ENCODE data around the gene CNPY4. TPM values are rescaled to one million over a fixed set of nuclear protein-coding genes. Genes with fewer than 3 reads are reported as not detected.
"Not testable (repeated sequence)": the region's sequence is repeated elsewhere in the genome, so short reads cannot be mapped to it uniquely, and the experiment has no call there.

CNPY4 gene
- polyA plus RNA-seq, 3 donors, result 4.1 to 16.4 (median 12.1) TPM

DNA sequence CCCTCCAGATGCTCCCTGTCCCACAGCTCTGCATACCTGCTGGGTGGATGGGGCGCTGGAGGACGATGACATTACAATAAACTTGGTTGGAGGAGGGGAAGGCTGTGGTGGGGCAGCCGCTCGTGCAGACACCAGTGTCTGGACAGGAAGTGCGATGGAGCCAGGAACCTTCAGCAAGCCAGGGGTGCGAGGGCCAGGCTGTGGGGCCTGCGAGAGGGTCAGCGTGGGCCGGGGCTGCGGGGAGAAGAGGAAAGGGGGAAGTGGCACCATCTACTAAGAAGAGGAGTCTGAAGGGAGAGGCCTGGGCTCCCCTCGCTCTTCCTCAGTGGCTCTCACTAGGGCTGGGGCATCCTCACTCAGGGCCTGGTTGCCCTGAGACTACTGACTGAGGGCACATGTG, 11.5 kb upstream of the CNPY4 start:
- no peak overlapping the region for H3K27ac ChIP-seq (ENCODE audit: low read depth, low read length)
- WGBS, 3 donors, result 69 to 82% (median 81%) methylated on average over 11 of the region's 11 CpGs

DNA sequence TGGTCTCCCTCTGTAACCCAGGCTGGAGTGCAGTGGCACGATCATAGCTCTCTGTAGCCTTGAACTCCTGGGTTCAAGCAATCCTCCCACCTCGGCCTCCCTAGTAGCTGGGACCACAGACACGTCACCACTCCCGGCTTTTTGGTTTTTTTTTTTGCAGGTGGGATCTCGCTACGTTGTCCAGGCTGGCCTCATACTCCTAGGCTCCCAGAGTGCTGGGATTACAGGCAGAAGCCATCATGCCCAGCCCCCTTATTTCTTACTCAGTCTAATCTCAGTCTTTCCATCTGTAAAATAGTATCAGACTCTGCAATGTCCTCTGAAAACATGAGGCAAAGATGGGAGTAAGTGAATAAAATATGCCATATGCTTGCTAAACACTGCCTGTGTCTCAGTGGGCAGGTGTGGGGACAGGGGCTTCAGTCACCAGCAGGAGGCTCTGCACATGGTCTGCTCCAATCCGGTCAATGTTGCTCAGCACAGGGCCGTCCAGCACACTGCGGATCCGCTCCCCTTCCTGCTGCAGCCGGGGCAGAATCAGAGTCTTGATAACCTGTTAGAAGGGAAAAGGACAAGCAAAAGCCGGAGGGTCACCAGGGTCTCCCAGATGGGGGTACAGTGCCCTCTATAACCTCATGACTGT, 9.8 kb upstream of the CNPY4 start:
- H3K27ac ChIP-seq (ENCODE audit: low read depth, low read length), result no peak overlapping the region
- WGBS, 3 donors, result 83 to 92% (median 89%) methylated on average over 12 of the region's 12 CpGs

DNA sequence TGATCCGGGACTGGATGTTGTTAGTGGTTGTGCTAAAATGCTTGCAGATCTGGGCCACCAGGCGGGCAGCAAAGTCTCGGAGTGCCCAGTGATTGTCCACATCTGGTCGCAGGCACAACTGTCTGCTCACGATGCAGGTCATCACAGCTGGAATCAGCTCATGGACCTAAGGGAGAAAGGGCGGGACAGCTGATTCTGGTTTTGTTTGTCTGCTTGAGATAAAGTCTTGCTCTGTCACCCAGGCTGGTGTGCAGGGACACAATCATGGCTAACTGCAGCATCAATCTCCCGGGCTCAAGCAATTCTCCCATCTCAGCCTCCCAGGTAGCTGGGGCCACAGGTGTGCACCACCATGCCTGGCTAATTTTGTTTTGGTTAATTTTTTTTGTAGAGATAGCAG, 8.3 kb upstream of the CNPY4 start:
- 91 to 94% (median 94%) methylated on average over 7 of the region's 7 CpGs for WGBS, 3 donors

DNA sequence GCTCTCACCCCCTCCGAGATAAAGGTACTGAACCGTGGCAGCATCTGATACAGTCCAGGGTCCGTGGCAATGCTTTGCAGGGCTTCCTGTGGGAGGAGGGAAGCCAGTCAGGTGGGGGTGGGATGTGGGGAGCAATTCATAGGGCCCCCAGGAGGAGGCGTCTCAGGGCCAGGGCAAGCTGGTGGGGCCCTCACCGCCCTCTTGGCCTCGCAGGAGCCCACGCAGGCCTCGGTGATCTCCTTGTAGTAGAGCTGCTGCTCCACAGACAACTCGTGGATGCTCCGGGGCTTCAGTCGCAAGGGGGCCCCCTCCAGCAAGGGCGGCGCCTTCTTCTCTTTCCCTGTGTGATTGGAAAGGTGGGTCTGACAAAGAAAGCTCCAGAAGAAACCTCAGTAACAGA, 7.5 kb upstream of the CNPY4 start:
- WGBS, 3 donors, result 79 to 92% (median 84%) methylated on average over 12 to 13 of the region's 13 CpGs
- no peak overlapping the region for H3K27ac ChIP-seq (ENCODE audit: low read depth, low read length)

More for the DNA sequence above, 8.3 kb upstream of the CNPY4 start:
- no peak overlapping the region for H3K27ac ChIP-seq (ENCODE audit: low read depth, low read length)

DNA sequence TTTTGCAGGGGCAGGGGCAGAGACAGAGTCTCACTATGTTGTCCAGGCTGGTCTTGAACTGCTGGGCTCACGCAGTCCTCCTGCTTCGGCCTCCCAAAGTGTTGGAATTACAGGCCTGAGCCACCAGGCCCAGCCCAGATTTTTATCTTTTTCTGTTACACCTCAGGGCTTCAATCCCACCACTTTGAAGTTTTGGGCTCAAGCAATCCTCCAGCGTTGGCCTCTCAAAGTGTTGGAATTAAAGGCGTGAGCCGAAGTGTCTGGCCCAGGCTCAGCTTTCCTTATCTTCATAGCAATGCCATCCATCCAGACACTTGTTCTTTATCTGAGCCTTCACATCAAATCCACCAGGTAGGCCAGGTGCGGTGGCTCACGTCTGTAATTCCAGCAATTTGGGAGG, 4.4 kb upstream of the CNPY4 start:
- 86 to 95% (median 93%) methylated on average over 7 of the region's 7 CpGs for WGBS, 3 donors
- no peak overlapping the region for H3K27ac ChIP-seq (ENCODE audit: low read depth, low read length)

DNA sequence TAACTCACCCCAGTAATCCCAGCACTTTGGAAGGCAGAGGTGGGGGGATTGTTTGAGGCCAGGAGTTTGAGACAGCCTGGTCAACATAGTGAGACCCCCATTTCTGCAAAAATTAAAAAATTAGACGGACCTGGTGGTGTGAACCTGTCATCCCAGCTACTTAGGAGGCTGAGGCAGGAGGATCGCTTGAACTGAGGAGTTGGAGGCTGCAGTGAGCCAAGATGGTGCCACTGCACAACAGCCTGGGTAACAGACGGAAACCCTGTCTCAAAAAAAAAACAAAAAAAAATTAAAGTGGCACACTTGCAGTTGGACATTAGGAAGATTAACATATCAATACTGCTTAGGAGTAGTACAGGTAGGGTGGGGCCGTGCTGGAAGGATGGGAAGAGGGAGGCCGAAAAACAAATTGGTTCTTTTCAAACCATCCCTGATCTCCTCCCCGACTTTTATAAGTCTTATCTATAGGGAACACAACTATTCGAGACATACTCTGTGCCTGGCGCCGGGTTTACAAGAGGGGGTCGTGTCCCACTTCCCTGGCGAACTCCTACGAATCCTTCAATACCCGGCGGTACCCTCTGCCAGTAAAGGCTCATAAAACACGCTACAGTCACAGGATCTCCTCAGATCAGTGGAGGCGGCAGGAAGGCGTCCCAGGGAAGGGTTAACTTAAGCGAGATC, 904 bp upstream of the CNPY4 start:
- WGBS, 3 donors, result 19 to 21% (median 20%) methylated on average over 18 of the region's 18 CpGs

DNA sequence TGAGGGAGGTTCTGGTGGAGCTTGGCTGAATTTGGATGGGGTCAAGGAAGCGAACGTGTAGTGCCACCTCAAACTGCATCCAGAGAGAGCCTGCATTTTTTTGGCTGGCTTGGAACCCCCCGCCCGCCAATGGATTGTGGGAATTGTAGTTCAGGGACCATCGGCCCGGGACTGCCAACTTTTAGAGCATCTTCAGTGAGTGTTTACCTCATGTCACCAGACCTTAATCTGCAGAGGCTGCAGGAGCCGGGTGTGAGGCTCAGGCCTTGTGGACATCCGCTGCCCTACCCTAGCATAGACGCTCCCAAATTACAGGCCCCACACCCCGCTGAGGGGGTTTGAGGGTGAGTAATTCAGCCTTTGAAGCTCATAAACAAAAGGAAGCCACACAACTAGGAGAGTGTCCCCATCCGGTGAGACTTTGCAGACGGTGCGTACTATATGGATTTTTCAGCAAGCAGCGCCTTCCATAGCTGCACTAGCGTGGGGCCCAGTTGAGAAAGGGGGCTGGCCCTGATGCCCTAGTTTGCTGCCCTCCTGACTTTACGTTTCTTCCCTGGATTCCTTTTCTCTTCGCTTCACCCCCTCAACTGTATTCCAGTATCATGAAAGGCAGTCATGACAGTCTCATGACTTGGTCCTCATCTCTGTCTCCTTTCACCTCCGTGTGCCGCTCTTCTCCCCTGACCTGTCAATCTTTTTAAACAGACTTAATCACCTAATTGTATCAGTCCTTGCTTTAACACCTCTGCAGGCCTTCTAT, 717 bp downstream of the CNPY4 start:
- no peak overlapping the region for H3K27ac ChIP-seq (ENCODE audit: low read depth, low read length)
- WGBS, 3 donors, result 21 to 26% (median 23%) methylated on average over 19 of the region's 19 CpGs

More for the DNA sequence above, 904 bp upstream of the CNPY4 start:
- no peak overlapping the region for H3K27ac ChIP-seq (ENCODE audit: low read depth, low read length)

DNA sequence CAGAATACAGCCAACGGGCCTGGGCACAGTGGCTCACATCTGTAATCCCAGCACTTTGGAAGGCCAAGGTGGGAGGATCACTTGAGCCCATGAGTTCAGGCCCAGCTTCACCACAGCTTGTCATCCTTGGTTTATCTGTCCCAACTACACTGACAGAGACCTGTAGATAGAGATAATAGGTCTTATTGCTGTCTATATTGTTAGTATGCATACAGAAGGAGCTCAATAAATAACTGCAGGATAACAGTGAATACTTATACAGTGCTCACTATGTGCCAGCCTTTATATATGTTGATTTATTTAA, 1.3 kb downstream of the CNPY4 start:
- WGBS, 3 donors, result 31 to 45% (median 41%) methylated on average over 1 of the region's 1 CpG
- no peak overlapping the region for H3K27ac ChIP-seq (ENCODE audit: low read depth, low read length)

DNA sequence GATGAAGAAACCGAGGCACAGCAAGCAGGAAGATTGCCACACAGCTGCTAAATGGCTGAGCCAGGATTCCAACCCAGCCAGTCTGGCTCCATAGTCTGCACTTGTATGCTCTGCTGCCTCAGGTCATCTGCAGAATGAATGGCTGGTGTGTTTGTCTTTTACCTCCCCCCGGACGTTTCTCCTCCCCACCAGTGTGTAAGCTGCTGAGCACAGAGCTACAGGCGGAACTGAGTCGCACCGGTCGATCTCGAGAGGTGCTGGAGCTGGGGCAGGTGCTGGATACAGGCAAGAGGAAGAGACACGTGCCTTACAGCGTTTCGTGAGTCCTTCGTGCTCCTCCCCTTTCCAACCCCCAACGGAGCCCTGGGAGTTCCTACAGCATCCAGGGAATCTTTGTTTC, 2.6 kb downstream of the CNPY4 start:
- H3K27ac ChIP-seq (ENCODE audit: low read depth, low read length), result no peak overlapping the region
- 47 to 84% (median 75%) methylated on average over 13 of the region's 13 CpGs for WGBS, 3 donors

DNA sequence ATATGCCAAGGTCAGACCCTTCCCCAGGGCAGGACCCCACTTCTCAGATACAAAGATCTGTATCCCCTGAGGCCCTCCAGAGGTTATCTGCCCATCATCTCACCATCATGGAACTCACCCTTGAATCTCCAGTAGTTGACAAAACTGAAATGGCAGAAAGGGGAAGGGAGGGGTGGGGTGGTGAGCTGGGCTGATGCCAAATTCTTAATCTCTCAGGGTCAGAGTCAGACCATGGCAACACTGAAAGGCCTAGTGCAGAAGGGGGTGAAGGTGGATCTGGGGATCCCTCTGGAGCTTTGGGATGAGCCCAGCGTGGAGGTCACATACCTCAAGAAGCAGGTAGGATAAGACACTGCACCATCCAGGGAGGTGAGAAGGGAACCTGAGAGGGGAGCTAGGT, 3.1 kb downstream of the CNPY4 start:
- 90 to 93% (median 93%) methylated on average over 1 of the region's 1 CpG for WGBS, 3 donors
- no peak overlapping the region for H3K27ac ChIP-seq (ENCODE audit: low read depth, low read length)

DNA sequence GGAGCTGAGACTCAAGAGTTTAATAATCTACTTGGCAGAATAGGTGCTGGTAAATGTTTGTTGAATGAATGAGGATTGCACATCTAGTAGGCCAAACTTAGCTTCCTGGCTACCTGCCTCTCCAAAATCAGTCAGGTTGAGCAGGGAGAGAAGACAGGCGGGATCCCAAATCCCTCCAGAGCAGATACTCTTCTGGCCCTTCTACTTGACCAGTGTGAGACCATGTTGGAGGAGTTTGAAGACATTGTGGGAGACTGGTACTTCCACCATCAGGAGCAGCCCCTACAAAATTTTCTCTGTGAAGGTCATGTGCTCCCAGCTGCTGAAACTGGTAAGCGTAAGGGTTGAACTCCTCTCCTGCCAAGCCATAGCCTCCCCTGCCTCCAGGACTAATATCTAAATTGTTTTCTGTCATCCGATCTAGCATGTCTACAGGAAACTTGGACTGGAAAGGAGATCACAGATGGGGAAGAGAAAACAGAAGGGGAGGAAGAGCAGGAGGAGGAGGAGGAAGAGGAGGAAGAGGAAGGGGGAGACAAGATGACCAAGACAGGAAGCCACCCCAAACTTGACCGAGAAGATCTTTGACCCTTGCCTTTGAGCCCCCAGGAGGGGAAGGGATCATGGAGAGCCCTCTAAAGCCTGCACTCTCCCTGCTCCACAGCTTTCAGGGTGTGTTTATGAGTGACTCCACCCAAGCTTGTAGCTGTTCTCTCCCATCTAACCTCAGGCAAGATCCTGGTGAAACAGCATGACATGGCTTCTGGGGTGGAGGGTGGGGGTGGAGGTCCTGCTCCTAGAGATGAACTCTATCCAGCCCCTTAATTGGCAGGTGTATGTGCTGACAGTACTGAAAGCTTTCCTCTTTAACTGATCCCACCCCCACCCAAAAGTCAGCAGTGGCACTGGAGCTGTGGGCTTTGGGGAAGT, 5.1 kb downstream of the CNPY4 start:
- H3K27ac ChIP-seq (ENCODE audit: low read depth, low read length), result no peak overlapping the region
- 60 to 85% (median 70%) methylated on average over 4 of the region's 4 CpGs for WGBS, 3 donors

DNA sequence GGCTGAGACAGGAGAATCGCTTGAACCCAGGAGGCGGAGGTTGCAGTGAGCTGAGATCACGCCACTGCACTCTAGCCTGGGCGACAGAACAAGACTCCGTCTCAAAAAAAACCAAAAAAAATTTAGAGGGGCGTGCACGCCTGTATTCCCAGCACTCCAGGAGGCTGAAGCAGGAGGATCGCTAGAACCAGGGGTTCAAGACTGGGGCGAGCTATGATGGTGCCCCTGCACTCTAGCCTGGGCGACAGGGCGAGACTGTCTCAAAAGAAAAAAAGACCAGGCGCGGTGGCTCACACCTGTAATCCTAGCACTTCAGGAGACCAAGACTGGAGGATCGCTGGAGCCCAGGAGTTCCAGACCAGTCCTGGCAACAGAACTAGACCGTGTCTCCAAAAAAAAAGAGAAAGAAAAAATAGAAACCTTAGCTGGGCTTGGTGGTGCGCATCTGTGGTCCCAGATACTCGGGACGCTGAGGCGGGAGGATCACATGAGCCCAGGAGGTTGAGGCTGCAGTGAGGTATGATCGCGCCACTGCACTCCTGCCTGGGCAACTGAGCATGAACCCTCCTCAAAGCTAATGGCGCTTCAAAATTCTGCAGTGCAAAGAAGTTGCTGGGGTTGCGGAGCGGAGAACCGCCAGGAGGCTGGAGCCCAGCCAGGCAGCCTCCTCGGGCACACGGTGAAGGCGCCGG, 7.0 kb downstream of the CNPY4 start:
- peak overlapping the region; percentile 68 for H3K27ac ChIP-seq (ENCODE audit: low read depth, low read length)
- WGBS, 3 donors, result 10 to 17% (median 10%) methylated on average over 28 to 29 of the region's 29 CpGs

DNA sequence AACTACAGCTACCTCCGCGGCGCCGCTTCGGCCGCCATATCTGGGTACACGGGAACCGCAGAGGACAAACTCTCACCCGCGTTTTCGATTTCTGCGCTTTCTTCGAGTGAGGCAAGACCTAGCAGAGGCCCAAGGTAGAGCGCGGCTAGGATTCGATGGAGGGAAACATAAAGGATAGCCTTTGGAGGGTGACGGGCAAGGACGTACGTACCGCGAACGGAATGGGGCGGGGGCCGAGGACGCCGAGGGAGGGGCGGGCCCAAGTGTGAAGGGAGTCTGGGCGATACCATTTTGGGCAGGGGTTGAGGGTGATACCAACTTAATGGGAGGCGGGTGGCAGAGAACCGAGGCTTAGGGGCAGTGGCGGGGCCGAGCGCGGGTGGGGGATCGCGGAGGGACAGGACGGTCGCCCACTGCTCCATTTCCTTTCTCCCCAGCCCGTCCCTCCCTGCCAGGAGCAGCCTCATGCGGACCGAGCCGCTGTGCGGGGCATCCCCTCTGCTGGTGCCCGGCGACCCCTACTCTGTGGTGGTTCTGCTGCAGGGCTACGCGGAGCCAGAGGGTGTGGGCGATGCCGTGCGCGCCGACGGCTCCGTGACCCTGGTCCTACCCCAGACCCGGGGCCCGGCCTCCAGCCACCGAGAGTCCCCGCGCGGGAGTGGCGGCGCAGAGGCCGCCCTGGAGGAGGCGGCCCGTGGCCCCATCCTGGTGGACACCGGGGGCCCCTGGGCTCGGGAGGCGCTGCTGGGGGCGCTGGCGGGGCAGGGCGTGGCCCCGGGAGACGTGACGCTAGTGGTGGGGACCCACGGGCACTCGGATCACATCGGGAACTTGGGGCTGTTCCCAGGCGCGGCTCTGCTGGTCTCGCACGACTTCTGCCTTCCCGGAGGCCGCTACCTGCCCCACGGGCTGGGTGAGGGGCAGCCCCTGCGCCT, 7.8 kb downstream of the CNPY4 start, which contains the start of gene MBLAC1:
MBLAC1 (plus strand) TSS at position 37 of the 935 bp plus-strand sequence; CDS start at position 466, 429 bp downstream.
- peak within 1 kb of the TSS; percentile 68 for H3K27ac ChIP-seq (ENCODE audit: low read depth, low read length)
- WGBS, 3 donors, result 0 to 1% (median 0%) methylated on average over 81 to 85 of the region's 85 CpGs

DNA sequence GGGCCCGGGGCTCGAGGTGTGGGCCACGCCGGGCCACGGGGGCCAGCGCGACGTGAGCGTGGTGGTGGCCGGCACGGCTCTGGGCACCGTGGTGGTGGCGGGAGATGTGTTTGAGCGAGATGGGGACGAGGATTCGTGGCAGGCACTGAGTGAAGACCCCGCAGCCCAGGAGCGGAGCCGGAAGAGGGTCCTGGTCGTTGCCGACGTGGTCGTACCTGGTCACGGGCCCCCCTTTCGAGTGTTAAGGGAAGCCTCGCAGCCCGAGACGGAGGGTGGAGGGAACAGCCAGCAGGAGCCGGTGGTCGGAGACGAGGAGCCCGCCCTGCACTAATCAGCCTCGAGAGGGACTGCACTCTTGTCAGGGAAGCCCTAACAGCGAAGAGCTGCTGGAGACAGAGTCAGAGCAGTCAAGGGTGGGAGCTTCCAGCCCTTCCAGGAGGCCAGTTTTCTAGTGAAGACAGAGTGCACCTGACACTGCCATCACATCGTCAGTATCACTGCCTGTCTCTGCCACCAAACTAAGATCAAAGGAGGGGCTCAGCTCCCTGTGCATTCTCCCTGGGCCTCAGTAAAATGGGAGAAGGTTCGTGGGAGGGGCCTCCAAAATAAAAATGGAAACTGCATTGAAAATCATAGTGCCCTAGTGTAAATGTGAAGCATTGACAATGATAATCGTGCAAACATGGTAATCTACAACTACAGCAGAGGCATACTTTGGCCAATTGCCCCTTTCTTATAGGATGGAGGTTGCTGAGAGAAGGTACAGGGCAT, 8.6 kb downstream of the CNPY4 start:
- WGBS, 3 donors, result 3 to 5% (median 4%) methylated on average over 33 to 37 of the region's 37 CpGs
- no peak overlapping the region for H3K27ac ChIP-seq (ENCODE audit: low read depth, low read length)

DNA sequence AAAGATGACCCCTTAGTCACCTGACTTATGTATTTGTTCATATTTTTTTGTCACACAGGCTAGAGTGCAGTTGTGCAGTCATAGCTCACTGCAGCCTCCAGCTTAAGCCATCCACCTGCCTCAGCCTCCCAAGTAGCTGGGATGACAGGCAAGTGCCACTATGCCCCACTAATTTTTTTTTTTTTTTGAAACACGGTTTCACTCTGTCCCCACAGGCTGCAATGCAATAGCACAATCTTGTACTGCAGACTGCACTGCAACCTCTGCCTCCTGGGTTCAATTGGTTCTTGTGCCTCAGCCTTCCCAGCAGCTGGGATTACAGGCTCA, 9.2 kb downstream of the CNPY4 start:
- H3K27ac ChIP-seq (ENCODE audit: low read depth, low read length), result no peak overlapping the region
- 38 to 78% (median 55%) methylated on average over 1 of the region's 1 CpG for whole genome bisulfite sequencing, 3 donors

DNA sequence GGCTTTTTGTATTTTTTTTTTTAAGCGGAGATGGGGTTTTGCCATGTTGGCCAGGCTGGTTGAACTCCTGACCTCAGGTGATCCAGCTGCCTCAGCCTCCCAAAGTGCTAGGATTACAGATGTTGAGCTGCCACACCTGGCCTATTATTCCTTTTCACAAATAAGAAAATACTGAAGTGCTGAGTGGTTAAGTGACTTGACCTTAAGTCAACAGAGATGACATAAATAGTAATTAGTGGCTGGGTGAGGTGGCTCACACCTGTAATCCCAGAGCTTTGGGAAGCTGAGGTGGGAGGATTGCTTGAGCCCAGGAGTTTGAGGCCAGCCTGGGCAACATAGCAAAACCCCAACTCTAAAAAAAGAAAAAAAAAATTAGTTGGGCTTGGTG, 10.8 kb downstream of the CNPY4 start:
- WGBS, 3 donors, result 94 to 100% (median 95%) methylated on average over 1 of the region's 1 CpG

More for the DNA sequence above, 10.8 kb downstream of the CNPY4 start:
- H3K27ac ChIP-seq (ENCODE audit: low read depth, low read length), result not testable (repeated sequence)
